Heart right ventricle (tissue), 16 donors: ENCODE measurements around the gene EPS8L3. TPM values are rescaled to one million over a fixed set of nuclear protein-coding genes. Genes with fewer than 3 reads are reported as not detected.
"Not testable (repeated sequence)": the region's sequence is repeated elsewhere in the genome, so short reads cannot be mapped to it uniquely, and the experiment has no call there.

ENCODE experiments used
- ATAC-seq, 8 donors: fragments of 200-7000 bp; cut with Tn5 transposase; one replicate each; pipeline ENCODE4 v1.9.1; 2020; ENCODE audit warnings: mild to moderate bottlenecking in 8 of 8, moderate library complexity in 8 of 8, moderate number of reproducible peaks in 1 of 8
- DNase-seq, 2 donors: peaks; one replicate each; pipeline ENCODE4 v3.0.0-alpha.2; 2020
- H3K27ac ChIP-seq, 10 donors: fragments of 200-600 bp; sonication (generic) in 2 of 10; one replicate each; pipeline versions ENCODE4 v1.5.0 to v1.8.0; 2020 to 2022; ENCODE audit warnings: mild to moderate bottlenecking in 3 of 10
- H3K27me3 ChIP-seq, 7 donors: fragments of 200-600 bp; one replicate each; pipeline ENCODE4 v1.8.0; 2021 to 2022; ENCODE audit warnings: mild to moderate bottlenecking in 2 of 7
- H3K36me3 ChIP-seq, 9 donors: fragments of 200-600 bp; sonication (generic) in 1 of 9; one replicate each; pipeline versions ENCODE4 v1.5.0 to v1.8.0; 2020 to 2022; ENCODE audit warnings: mild to moderate bottlenecking in 2 of 9
- H3K4me1 ChIP-seq, 9 donors: fragments of 200-600 bp; sonication (generic) in 1 of 9; one replicate each; pipeline versions ENCODE4 v1.5.0 to v1.8.0; 2020 to 2022; ENCODE audit warnings: mild to moderate bottlenecking in 4 of 9
- H3K4me3 ChIP-seq, 10 donors: fragments of 200-600 bp; sonication (generic) in 2 of 10; one replicate each; pipeline versions ENCODE4 v1.5.0 to v1.8.0; 2020 to 2022; ENCODE audit warnings: mild to moderate bottlenecking in 7 of 10, moderate library complexity in 2 of 10
- H3K9me3 ChIP-seq, 11 donors: fragments of 200-600 bp in 10 of 11; sonication (generic) in 2 of 11; one replicate each; pipeline versions ENCODE4 v1.5.0 to v1.8.0; 2013 to 2022; ENCODE audit warnings: mild to moderate bottlenecking in 2 of 11, control low read depth in 1 of 11, moderate library complexity in 1 of 11
- WGBS, 2 donors: extraction: QIAGEN DNeasy Blood & Tissue Kit; methylation state at CpG; one replicate each; pipeline ENCODE4 v1.1.7; 2013; ENCODE audit warnings: inconsistent platforms in 1 of 2; 5-methylcytosine and 5-hydroxymethylcytosine counted together
- intact Hi-C, 10 donors: fragments of 100-400 bp; cut with DNase I; formaldehyde crosslinking; loops; one replicate each; pipeline versions ENCODE4 v1.11.1 to v1.14.2; 2022
- polyA plus RNA-seq, 2 donors: library from polyadenylated mRNA; stranded (reverse); fragments of 200-250 nt; gene quantifications; one replicate each; pipeline ENCODE4 v1.2.3, GENCODE V29; 2013
- total RNA-seq, 10 donors: library from RNA; stranded (reverse); fragmentation: NEBNext Ultra II Directional in 3 of 10; extraction: Animal tissue kit (Norgen Biotek cat#: 25700) in 3 of 10; gene quantifications; one replicate each; pipeline versions ENCODE4 v1.2.1 to v1.2.4, GENCODE V29; 2021 to 2023
- TF ChIP-seq, protein P1 (sequence below), 9 donors: fragments of 200-600 bp; sonication (generic) in 2 of 9; IDR thresholded peaks; one replicate each; pipeline versions ENCODE4 v1.5.0 to v1.8.0; 2021 to 2022; ENCODE audit warnings: antibody characterized with exemption in 9 of 9, mild to moderate bottlenecking in 5 of 9, moderate library complexity in 1 of 9
- donor health status: Arrhythmogenic right ventricular cardiomyopathy.
- donor health status: ischemic (EF 13 %, LVEDD 7.1; RV severe dilation, severe dysfunction).
- donor health status: healthy with polysubstance abuse.
- donor health status: DM: no; HTN: yes; CAD: no.
- donor health status: DM: no; HTN: no; CAD: no.
- donor health status: ischemic (EF 25% LVEDD 6.9; RV normal size, moderate dysfunction).
- donor health status: ischemic (EF 25% LVEDD 5.7; RV mildly dilated, moderate dysfunction).
- donor health status: healthy.
- donor health status: DM: yes; HTN: yes; CAD: no.
- donor health status: Ischemic cardiomyopathy.
- donor health status: ischemic (EF 35%, LVEDD 5.7; RV mildly dilated, moderate dysfunction).
- donor health status: nonischemic (EF 11% LVEDD 7.7; RV severe dilation, severe dysfunction).
- donor health status: DM: yes; HTN: yes; CAD: no.
- donor health status: PGD.
- donor health status: ischemic (EF 29% LVEDD 5.4; RV normal size, mild dysfunction).
- donor health status: nonischemic (EF 23%, LVEDD 6.1; RV moderate dilation, normal function).

EPS8L3 gene
- total and polyA plus RNA-seq, 12 donors, result 0.49 to 0.61 (median 0.56) TPM; not detected in 9

DNA sequence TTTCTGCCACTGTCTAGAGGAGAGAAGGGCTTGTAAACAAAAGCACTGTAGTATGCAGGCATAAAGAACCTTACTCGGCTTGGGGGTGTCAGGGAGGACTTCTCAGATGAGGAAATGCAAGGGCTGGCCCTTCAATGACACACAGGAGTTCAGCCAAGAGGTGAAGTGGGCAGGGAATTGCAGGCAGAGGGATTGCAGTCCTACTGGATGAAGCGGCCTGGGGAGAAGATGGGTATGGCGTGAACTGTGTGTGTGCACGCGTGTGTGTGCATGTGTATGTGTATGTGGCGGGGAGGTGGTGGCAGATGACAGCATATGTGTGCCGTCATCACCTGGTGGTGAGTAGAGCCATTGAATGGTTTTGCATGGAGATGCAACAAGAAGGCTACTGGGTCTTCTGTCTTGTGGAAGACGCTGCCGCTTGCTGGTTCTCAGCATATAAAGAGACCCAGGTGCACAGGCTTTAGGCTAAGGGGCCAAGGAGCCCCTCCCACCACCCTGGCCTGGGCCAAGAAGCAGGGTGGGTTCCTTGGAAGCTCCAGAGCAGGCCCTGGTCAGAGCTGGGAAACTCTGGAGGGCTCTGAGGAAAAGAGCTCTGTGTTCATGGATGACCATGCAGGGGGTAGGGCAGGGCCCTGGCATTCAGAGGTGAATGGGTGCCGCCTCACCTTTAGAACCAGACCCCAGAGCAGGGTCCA is 4.1 kb upstream of the EPS8L3 start:
- ATAC-seq, result peak in 1 of 8 donors; percentile 6
- Histone ChIP-seq H3K9me3 (no peaks in the 10 kb centered on the region), H3K4me3 (no peak overlapping the region), H3K4me1 (peaks cover 0 to 27% (median 14%) of the 10 kb centered on the region in 9 donors), H3K27me3 (no peaks in the 10 kb centered on the region), H3K27ac (peak overlapping the region in 2 of 10 donors; percentile 39 to 58), H3K36me3 (no peaks in the 10 kb centered on the region)
- peak in 1 of 2 donors; percentile 3 for DNase-seq
- TF ChIP-seq, protein P1, sequence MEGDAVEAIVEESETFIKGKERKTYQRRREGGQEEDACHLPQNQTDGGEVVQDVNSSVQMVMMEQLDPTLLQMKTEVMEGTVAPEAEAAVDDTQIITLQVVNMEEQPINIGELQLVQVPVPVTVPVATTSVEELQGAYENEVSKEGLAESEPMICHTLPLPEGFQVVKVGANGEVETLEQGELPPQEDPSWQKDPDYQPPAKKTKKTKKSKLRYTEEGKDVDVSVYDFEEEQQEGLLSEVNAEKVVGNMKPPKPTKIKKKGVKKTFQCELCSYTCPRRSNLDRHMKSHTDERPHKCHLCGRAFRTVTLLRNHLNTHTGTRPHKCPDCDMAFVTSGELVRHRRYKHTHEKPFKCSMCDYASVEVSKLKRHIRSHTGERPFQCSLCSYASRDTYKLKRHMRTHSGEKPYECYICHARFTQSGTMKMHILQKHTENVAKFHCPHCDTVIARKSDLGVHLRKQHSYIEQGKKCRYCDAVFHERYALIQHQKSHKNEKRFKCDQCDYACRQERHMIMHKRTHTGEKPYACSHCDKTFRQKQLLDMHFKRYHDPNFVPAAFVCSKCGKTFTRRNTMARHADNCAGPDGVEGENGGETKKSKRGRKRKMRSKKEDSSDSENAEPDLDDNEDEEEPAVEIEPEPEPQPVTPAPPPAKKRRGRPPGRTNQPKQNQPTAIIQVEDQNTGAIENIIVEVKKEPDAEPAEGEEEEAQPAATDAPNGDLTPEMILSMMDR (IDR thresholded peaks at IDR 0.05), result no peak
- WGBS, 2 donors, result 90 to 97% methylated on average over 10 of the region's 10 CpGs
- intact Hi-C loops, result no loop called here

DNA sequence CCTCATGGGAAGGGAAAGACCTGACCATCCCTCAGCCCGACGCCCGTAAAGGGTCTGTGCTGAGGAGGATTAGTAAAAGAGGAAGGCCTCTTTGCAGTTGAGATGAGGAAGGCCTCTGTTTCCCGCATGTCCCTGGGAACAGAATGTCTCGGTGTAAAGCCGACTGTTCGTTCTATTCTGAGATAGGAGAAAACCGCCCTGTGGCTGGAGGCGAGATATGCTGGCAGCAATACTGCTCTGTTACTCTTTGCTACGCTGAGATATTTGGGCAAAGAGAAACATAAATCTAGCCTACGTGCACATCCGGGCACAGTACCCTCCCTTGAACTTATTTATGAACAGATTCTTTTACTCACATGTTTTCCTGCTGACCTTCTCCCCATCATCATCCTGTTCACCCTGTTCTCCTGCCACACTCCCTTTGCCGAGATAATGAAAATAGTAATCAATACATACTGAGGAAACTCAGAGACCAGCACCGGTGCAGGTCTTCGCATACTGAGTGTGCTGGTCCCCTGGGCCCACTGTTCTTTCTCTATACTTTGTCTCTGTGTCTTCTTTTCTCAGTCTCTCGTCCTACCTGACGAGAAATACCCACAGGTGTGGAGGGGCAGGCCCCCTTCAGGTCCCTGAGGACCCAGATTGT is 3.4 kb upstream of the EPS8L3 start:
- H3K4me3 ChIP-seq, H3K27me3 ChIP-seq, intact Hi-C loops, H3K36me3 ChIP-seq, H3K9me3 ChIP-seq, ATAC-seq: not testable (repeated sequence)
- peak overlapping the region in 6 of 10 donors; percentile 14 to 58 (median 45) for H3K27ac ChIP-seq
- peak in 1 of 2 donors; percentile 1 for DNase-seq
- WGBS, 2 donors, result 61 to 67% methylated on average over 17 of the region's 17 CpGs
- peaks cover 0 to 27% (median 13%) of the 10 kb centered on the region in 9 donors for H3K4me1 ChIP-seq

DNA sequence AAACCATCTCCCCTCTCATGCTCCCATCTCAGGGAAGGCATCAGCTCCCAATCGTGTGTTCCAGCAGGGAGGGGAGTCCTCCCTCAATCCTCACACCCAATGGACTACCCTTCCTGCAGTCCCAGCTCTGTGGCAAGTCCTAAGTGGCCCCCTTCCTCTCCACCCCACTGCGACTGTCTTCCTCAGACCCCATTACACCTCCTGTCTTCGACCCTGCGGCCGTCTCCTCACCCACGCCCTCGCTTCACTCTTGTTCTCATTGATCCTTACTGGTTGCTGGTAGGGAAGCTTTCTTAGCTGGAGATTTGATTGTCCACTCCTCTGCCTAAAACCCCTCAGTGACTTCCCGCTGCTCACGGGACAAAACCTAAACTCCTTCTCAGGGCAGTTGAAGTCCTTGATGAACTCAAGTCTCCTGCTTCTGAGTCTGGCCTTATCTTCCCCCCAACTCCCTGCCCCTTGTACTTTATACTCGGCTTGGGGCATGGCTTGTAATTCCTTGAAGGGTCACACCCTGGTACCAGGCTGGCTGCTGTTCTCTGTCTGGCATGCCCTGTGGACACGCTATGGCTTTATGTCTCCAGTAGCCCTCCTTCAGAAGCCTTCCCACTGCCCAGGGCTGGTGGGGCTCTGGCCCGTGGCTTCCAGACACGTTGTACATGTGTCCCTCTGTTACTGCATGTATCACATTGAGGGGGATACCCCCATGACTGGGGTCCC is 2.3 kb upstream of the EPS8L3 start:
- Histone ChIP-seq H3K27ac (no peak overlapping the region), H3K27me3 (no peaks in the 10 kb centered on the region), H3K9me3 (no peaks in the 10 kb centered on the region), H3K4me3 (no peak overlapping the region), H3K36me3 (no peaks in the 10 kb centered on the region), H3K4me1 (peaks cover 0 to 34% (median 10%) of the 10 kb centered on the region in 9 donors)
- DNase-seq, result peak in 1 of 2 donors; percentile 4
- no peak for ATAC-seq
- WGBS, 2 donors, result 76 to 88% methylated on average over 13 of the region's 13 CpGs
- TF ChIP-seq, protein P1 (IDR thresholded peaks at IDR 0.05), result no peak
- intact Hi-C loops, result no loop called here

GRCh38 chr1:109765483-109765815 is 1.7 kb upstream of the EPS8L3 start:
- Histone ChIP-seq H3K4me3 (no peak overlapping the region), H3K36me3 (no peaks in the 10 kb centered on the region), H3K4me1 (peaks cover 0 to 35% (median 15%) of the 10 kb centered on the region in 9 donors), H3K27ac (no peak overlapping the region), H3K9me3 (no peaks in the 10 kb centered on the region), H3K27me3 (no peaks in the 10 kb centered on the region)
- TF ChIP-seq, protein P1 (IDR thresholded peaks at IDR 0.05), result no peak
- DNase-seq (peak in 1 of 2 donors; percentile 3), ATAC-seq (no peak)
- WGBS, 2 donors, result 73 to 83% methylated on average over 4 of the region's 4 CpGs
- intact Hi-C loops, result no loop called here
